MM.1S (cell line): ENCODE measurements around the gene ARHGAP25.

Source experiments
- CTCF ChIP-seq: fragments of 300-600 bp; sonication (generic); IDR thresholded peaks from 2 replicates; pipeline ENCODE4 v1.5.1; 2016; ENCODE audit warnings: antibody characterized with exemption, low read length, mixed read lengths
- EZH2 ChIP-seq: fragments of 300-600 bp; sonication (generic); optimal IDR thresholded peaks from 2 replicates; pipeline ENCODE3; 2017; ENCODE audit warnings: low read depth, mild to moderate bottlenecking, antibody characterized with exemption, low read length, mixed read lengths
- EZH2phosphoT487 ChIP-seq: fragments of 300-600 bp; sonication (generic); IDR thresholded peaks from 2 replicates; pipeline ENCODE4 v1.6.1; 2018; ENCODE audit warnings: antibody characterized with exemption, low read length

- TF ChIP-seq EZH2 (no peak), CTCF (no peak), EZH2phosphoT487 (no peak)
Measured at GRCh38 chr2:68827666-68828065, 93.1 kb downstream of the ARHGAP25 start.
